Endothelial cell of umbilical vein (primary cell): Measurements from ENCODE around the gene FRYL. TPM values are rescaled to one million over a fixed set of nuclear protein-coding genes. Genes with fewer than 3 reads are reported as not detected.
A peak's percentile ranks its signal among the peaks of the same experiment; 100 is the strongest.

ENCODE experiments used
- BruUV-seq: library from RNA; stranded (reverse); fragments of 400-500 nt; replicated peaks from 2 replicates; lab custom pipeline; 2021; lab: Mats Ljungman, UMichigan
- CTCF ChIA-PET: fragments of 300-600, 350-600 bp; sonication (Branson Sonifier 250); formaldehyde crosslinking; loops from one replicate; lab custom pipeline; 2021; ENCODE audit warnings: antibody characterized with exemption, inconsistent platforms; lab: Charles Lee
- POLR2A ChIA-PET: fragments of 300-600, 350-600 bp; sonication (Branson Sonifier 250); formaldehyde crosslinking; loops from one replicate; lab custom pipeline; 2021; ENCODE audit warnings: antibody characterized with exemption, inconsistent platforms; lab: Charles Lee
- DNase-seq: peaks from one replicate; pipeline ENCODE4 v3.0.0-alpha.2; 2011; ENCODE audit warnings: low read depth, low spot score
- FAIRE-seq: peaks from 2 replicates; lab custom pipeline; 2011; peaks lifted over from hg19 to GRCh38; lab: Jason Lieb, UNC
- H2AFZ ChIP-seq: 2 replicates; pipeline ENCODE4 v1.6.0; 2012; ENCODE audit warnings: low read depth, low read length, control low read depth, inconsistent platforms
- H3K27ac ChIP-seq: 2 replicates; pipeline ENCODE4 v1.5.1; 2011; ENCODE audit warnings: low read depth, mild to moderate bottlenecking, control low read depth, low read length, moderate library complexity; ENCODE audit not compliant: insufficient read depth
- H3K27me3 ChIP-seq, 2 experiments: 2 replicates each; pipeline versions ENCODE4 v1.6.0 to v1.6.1; 2011; ENCODE audit warnings: low read length in 2 of 2, mixed read lengths in 1 of 2; ENCODE audit not compliant: control insufficient read depth in 2 of 2, insufficient read depth in 2 of 2
- H3K36me3 ChIP-seq, 2 experiments: 2 replicates in 1 of 2; 3 replicates in 1 of 2; pipeline ENCODE4 v1.5.1; 2011; ENCODE audit warnings: low read length in 2 of 2, mild to moderate bottlenecking in 1 of 2, moderate library complexity in 1 of 2; ENCODE audit not compliant: control insufficient read depth in 2 of 2, insufficient read depth in 2 of 2; ENCODE audit errors: extremely low read depth in 1 of 2
- H3K4me1 ChIP-seq: 3 replicates; pipeline ENCODE4 v1.5.1; 2011; ENCODE audit warnings: mild to moderate bottlenecking, low read length; ENCODE audit not compliant: control insufficient read depth, insufficient read depth; ENCODE audit errors: extremely low read depth
- H3K4me2 ChIP-seq: 2 replicates; pipeline ENCODE4 v1.6.1; 2011; ENCODE audit warnings: low read length, control low read depth, mixed read lengths; ENCODE audit not compliant: insufficient read depth
- H3K4me3 ChIP-seq, 3 experiments: fragments of 200-600 bp in 1 of 3; sonication (generic), shearing (Covaris generic) in 1 of 3; replicated peaks in 1 of 3; 2 replicates each; pipeline ENCODE4 v1.5.1; 2011 to 2016; ENCODE audit warnings: control low read depth in 3 of 3, low read length in 3 of 3, mild to moderate bottlenecking in 2 of 3, inconsistent platforms in 1 of 3, low read depth in 1 of 3, moderate library complexity in 1 of 3; ENCODE audit not compliant: insufficient read depth in 1 of 3
- H3K79me2 ChIP-seq: 2 replicates; pipeline ENCODE4 v1.6.0; 2012; ENCODE audit warnings: low read length, inconsistent platforms; ENCODE audit not compliant: control insufficient read depth, insufficient read depth
- H3K9ac ChIP-seq: replicated peaks from 2 replicates; pipeline ENCODE3; 2011; ENCODE audit warnings: low read length, control low read depth; ENCODE audit not compliant: insufficient read depth; ENCODE audit errors: extremely low read depth
- H3K9me1 ChIP-seq: replicated peaks from 3 replicates; pipeline ENCODE4 v1.6.0; 2011; ENCODE audit warnings: mild to moderate bottlenecking, low read length; ENCODE audit not compliant: control insufficient read depth, insufficient read depth; ENCODE audit errors: extremely low read depth
- H3K9me3 ChIP-seq: replicated peaks from 2 replicates; pipeline ENCODE4 v1.5.1; 2012; ENCODE audit warnings: low read length, inconsistent platforms; ENCODE audit not compliant: control insufficient read depth, insufficient read depth
- H4K20me1 ChIP-seq: replicated peaks from 2 replicates; pipeline ENCODE3; 2011; ENCODE audit warnings: mild to moderate bottlenecking, low read length; ENCODE audit not compliant: control insufficient read depth, insufficient read depth; ENCODE audit errors: extremely low read depth
- EZH2 ChIP-seq: IDR thresholded peaks from 2 replicates; pipeline ENCODE4 v1.6.1; 2012; ENCODE audit warnings: borderline replicate concordance, low read depth, mild to moderate bottlenecking, moderate library complexity, low read length, inconsistent platforms; ENCODE audit not compliant: severe bottlenecking
- FOS ChIP-seq: IDR thresholded peaks from 2 replicates; pipeline ENCODE4 v1.6.1; 2011; ENCODE audit warnings: mild to moderate bottlenecking, low read length, moderate library complexity, borderline replicate concordance; ENCODE audit not compliant: insufficient read depth
- GATA2 ChIP-seq: IDR thresholded peaks from 2 replicates; pipeline ENCODE4 v1.7.0; 2011; ENCODE audit warnings: low read depth, mild to moderate bottlenecking, moderate library complexity, mixed read lengths, low read length; ENCODE audit not compliant: insufficient read length, insufficient read depth
- JUN ChIP-seq: IDR thresholded peaks from 2 replicates; pipeline ENCODE4 v1.6.1; 2011; ENCODE audit warnings: borderline replicate concordance, low read depth; ENCODE audit not compliant: insufficient read length, insufficient read depth
- MYC ChIP-seq: IDR thresholded peaks from one replicate; pipeline ENCODE4 v1.6.1; 2011; ENCODE audit warnings: mild to moderate bottlenecking, low read depth, low read length
- POLR2A ChIP-seq: IDR thresholded peaks from 2 replicates; pipeline ENCODE4 v1.6.1; 2012; ENCODE audit warnings: low read depth, mild to moderate bottlenecking, control low read depth, low read length
- POLR2AphosphoS5 ChIP-seq: IDR thresholded peaks from 2 replicates; pipeline ENCODE4 v1.6.1; 2012; ENCODE audit warnings: low read depth, mild to moderate bottlenecking, control low read depth, low read length, moderate library complexity; ENCODE audit not compliant: insufficient read depth
- dilution Hi-C: fragments of 300-500 bp; cut with MboI; formaldehyde crosslinking; loops from one replicate; pipeline ENCODE4 v1.15.0; 2019; ENCODE audit warnings: low sequenced_read_pairs; ENCODE audit not compliant: extremely low pct_ligation_motif_present
- intact Hi-C: fragments of 100-400 bp; cut with micrococcal nuclease; formaldehyde crosslinking; loops from one replicate; pipeline ENCODE4 v1.10.0; 2022
- polyA plus RNA-seq, 4 experiments: library from polyadenylated mRNA; depleted of rRNA in 3 of 4; stranded (reverse) in 3 of 4; unstranded in 1 of 4; fragments of >200 nt; gene quantifications; 2 replicates each; pipeline versions ENCODE4 v1.2.1 to v1.2.3, GENCODE V29; 2011 to 2012; ENCODE audit warnings: missing spikeins in 1 of 4
- total RNA-seq: library from RNA; stranded (reverse); gene quantifications from 2 replicates; pipeline ENCODE4 v1.2.3, GENCODE V29; 2021
- TF ChIP-seq, protein P1 (sequence below): IDR thresholded peaks from 2 replicates; pipeline ENCODE4 v1.6.1; 2011; ENCODE audit not compliant: insufficient read depth, insufficient read length
- TF ChIP-seq, protein P2 (sequence below), 2 donors: IDR thresholded peaks; 1 replicate in 1 of 2; 2 replicates in 1 of 2; pipeline ENCODE4 v1.5.1; 2011; ENCODE audit warnings: low read length in 2 of 2, mild to moderate bottlenecking in 2 of 2, moderate library complexity in 2 of 2, control low read depth in 1 of 2, inconsistent platforms in 1 of 2, low read depth in 1 of 2; ENCODE audit not compliant: insufficient read depth in 1 of 2; ENCODE audit errors: extremely low read depth in 1 of 2

Gene FRYL
- total and polyA plus RNA-seq, 2 donors (not counting 3 experiments of a cell fraction or from before 2014, with no cell fraction given): 17.0 to 84.9 TPM

DNA sequence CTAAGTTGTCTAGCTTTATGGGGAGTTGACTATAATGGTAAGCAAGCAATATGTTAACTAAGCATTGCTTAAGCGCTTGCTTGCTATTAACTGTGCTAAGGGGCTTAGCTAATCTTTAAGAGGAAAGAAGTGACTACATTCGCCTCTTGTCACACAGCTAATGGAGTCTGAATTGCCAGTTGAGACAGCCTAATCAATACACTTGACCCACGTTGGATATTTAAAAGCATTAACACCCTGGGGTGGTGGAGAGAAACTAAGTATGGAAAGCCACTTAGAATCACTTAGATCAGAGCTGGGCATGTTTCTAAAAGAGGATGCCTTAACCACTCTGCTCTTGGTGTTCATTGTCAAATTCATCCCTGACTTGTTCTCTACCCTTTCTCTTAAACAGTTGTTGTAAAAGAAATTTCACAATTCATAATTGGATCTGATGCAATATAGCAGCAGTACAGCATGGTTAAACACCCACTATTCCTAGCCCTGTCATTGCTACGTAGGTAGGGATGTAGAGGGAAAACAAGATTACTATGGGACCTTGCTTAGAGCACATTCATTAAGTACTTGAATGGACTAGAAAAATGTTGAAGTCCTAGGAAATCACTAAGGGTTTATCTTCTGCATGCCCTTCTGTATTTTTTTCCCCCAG, 286.5 kb downstream of the FRYL start:
- POLR2A ChIA-PET: no interaction called here
- Histone ChIP-seq H3K9me1 (no peaks in the 10 kb centered on the region), H4K20me1 (no peaks in the 10 kb centered on the region), H3K4me2 (no peak overlapping the region), H3K4me3 (no peak overlapping the region), H3K4me1 (peaks cover 4% of the 10 kb centered on the region), H3K27me3 (peaks cover 22 to 44% of the 10 kb centered on the region in 2 experiments), H3K36me3 (peaks cover under 1 to 3% of the 10 kb centered on the region in 2 experiments), H3K9ac (no peak overlapping the region), H3K27ac (no peak overlapping the region), H2AFZ (no peak overlapping the region), H3K79me2 (no peaks in the 10 kb centered on the region), H3K9me3 (no peaks in the 10 kb centered on the region)
- dilution Hi-C loops: no loop called here
- BruUV-seq: no TSS peak
- DNase-seq (no peak), FAIRE-seq (no peak)
- intact Hi-C loops: no loop called here
- CTCF ChIA-PET: interaction anchor here (0.9 to 1.4 kb wide), 4 partner anchors 8 to 23 kb away, joined by 3 read pairs; no protein-coding TSS in a partner anchor
- no peak for TF ChIP-seq JUN

DNA sequence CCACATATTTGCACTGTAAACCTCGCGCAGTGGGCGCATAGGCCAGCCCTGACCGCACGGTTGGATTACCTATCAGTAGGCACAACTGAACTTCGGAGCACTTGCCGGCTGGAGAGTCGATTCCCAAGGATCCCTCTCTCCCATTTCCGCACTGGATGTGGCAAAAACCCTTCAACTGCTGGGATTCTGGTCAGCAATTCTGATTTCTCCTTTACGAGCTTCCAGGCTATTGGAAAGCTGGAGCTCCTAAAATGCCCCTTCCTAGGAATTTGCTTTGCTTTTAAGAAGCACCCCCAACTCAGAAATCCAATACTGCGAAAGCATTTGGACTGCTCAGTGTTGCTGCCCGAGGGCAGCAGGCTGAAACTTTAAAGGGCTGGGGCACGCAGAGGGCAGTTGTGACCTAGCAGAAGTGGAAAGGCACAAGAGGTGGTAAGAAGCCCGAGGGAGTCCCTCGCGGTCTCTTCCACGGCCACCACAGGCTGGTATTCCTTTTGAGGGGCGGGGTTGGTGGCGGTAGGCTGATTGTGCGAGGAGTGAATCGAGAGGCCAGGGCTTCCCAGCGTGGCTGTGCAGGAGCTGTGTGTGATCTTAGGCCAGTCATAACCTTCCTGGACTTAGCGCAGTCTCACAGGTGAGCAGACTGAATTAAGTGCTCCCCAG, 288.4 kb downstream of the FRYL start:
- H2AFZ ChIP-seq: no peak overlapping the region
- H3K27me3 ChIP-seq: peaks cover 34 to 61% of the 10 kb centered on the region in 2 experiments
- intact Hi-C loops: no loop called here
- no peaks in the 10 kb centered on the region for H3K9me3 ChIP-seq
- no peak for DNase-seq
- dilution Hi-C loops: no loop called here
- ChIA-PET POLR2A (no interaction called here), CTCF (interaction anchor here (0.9 kb wide), 1 partner anchor 15 kb away, joined by 4 read pairs; no protein-coding TSS in a partner anchor)
- TF ChIP-seq, protein P1, sequence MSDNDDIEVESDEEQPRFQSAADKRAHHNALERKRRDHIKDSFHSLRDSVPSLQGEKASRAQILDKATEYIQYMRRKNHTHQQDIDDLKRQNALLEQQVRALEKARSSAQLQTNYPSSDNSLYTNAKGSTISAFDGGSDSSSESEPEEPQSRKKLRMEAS: no peak
- TF ChIP-seq, protein P2, sequence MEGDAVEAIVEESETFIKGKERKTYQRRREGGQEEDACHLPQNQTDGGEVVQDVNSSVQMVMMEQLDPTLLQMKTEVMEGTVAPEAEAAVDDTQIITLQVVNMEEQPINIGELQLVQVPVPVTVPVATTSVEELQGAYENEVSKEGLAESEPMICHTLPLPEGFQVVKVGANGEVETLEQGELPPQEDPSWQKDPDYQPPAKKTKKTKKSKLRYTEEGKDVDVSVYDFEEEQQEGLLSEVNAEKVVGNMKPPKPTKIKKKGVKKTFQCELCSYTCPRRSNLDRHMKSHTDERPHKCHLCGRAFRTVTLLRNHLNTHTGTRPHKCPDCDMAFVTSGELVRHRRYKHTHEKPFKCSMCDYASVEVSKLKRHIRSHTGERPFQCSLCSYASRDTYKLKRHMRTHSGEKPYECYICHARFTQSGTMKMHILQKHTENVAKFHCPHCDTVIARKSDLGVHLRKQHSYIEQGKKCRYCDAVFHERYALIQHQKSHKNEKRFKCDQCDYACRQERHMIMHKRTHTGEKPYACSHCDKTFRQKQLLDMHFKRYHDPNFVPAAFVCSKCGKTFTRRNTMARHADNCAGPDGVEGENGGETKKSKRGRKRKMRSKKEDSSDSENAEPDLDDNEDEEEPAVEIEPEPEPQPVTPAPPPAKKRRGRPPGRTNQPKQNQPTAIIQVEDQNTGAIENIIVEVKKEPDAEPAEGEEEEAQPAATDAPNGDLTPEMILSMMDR (IDR thresholded peaks at IDR 0.05; ENCODE audit: extremely low read depth in 1 of 2, insufficient read depth in 1 of 2, low read depth in 1 of 2, low read length in 2 of 2): no peak
- TF ChIP-seq GATA2: no peak
- no peak for TF ChIP-seq POLR2A
- TF ChIP-seq EZH2: no peak
- no peak for TF ChIP-seq MYC
- no peak for TF ChIP-seq POLR2AphosphoS5
- no peak for TF ChIP-seq FOS
- no peak for TF ChIP-seq JUN
- peak overlapping the region; percentile 9 for H3K4me2 ChIP-seq
- H3K79me2 ChIP-seq: no peaks in the 10 kb centered on the region
- H3K27ac ChIP-seq: no peak overlapping the region
- H3K4me1 ChIP-seq: peaks cover 4% of the 10 kb centered on the region
- FAIRE-seq: no peak
- no peak overlapping the region for H3K9ac ChIP-seq
- no peaks in the 10 kb centered on the region for H4K20me1 ChIP-seq
- H3K36me3 ChIP-seq: no peaks in the 10 kb centered on the region
- H3K9me1 ChIP-seq: no peaks in the 10 kb centered on the region
- no TSS peak for BruUV-seq
- no peak overlapping the region for H3K4me3 ChIP-seq
